Measurements from ENCODE around the gene GNB3. TPM values are rescaled to one million over a fixed set of nuclear protein-coding genes. Genes with fewer than 3 reads are reported as not detected.

Gene GNB3
- total and polyA plus RNA-seq, 8 donors = 0.87 to 11.1 (median 2.7) TPM; not detected in 1

GRCh38 chr12:6849976-6850560, 9.3 kb downstream of the GNB3 start:
- no peak for DNase-seq
- H3K27ac ChIP-seq = no peak overlapping the region
- TF ChIP-seq POLR2AphosphoS5 (IDR thresholded peaks at IDR 0.05) (no peak), POLR2A (IDR thresholded peaks at IDR 0.05) (no peak), EP300 (IDR thresholded peaks at IDR 0.05) (no peak)
- TF ChIP-seq, protein P1, sequence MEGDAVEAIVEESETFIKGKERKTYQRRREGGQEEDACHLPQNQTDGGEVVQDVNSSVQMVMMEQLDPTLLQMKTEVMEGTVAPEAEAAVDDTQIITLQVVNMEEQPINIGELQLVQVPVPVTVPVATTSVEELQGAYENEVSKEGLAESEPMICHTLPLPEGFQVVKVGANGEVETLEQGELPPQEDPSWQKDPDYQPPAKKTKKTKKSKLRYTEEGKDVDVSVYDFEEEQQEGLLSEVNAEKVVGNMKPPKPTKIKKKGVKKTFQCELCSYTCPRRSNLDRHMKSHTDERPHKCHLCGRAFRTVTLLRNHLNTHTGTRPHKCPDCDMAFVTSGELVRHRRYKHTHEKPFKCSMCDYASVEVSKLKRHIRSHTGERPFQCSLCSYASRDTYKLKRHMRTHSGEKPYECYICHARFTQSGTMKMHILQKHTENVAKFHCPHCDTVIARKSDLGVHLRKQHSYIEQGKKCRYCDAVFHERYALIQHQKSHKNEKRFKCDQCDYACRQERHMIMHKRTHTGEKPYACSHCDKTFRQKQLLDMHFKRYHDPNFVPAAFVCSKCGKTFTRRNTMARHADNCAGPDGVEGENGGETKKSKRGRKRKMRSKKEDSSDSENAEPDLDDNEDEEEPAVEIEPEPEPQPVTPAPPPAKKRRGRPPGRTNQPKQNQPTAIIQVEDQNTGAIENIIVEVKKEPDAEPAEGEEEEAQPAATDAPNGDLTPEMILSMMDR (IDR thresholded peaks at IDR 0.05) = no peak
- no peaks in the 10 kb centered on the region for H3K9me3 ChIP-seq
- H3K36me3 ChIP-seq = peaks cover 0 to 43% (median 35%) of the 10 kb centered on the region in 4 donors
- WGBS, 5 donors = 75 to 84% (median 79%) methylated on average over 10 of the region's 10 CpGs
- peaks cover 9 to 37% (median 25%) of the 10 kb centered on the region in 4 donors for H3K4me1 ChIP-seq
- intact Hi-C loops (cut with DNase I; ENCODE audit: low total_unique reads) = no loop called here
- H3K4me3 ChIP-seq = peak overlapping the region in 1 of 4 donors; percentile 84
- H3K27me3 ChIP-seq = no peaks in the 10 kb centered on the region

GRCh38 chr12:6850796-6851152, 10.0 kb downstream of the GNB3 start:
- intact Hi-C loops (cut with DNase I; ENCODE audit: low total_unique reads) = no loop called here
- H3K27me3 ChIP-seq = no peaks in the 10 kb centered on the region
- peaks cover 9 to 37% (median 25%) of the 10 kb centered on the region in 4 donors for H3K4me1 ChIP-seq
- 24 to 39% (median 35%) methylated on average over 16 of the region's 16 CpGs for WGBS, 5 donors
- no peak for DNase-seq
- H3K36me3 ChIP-seq = peaks cover 5 to 43% (median 35%) of the 10 kb centered on the region in 4 donors
- H3K27ac ChIP-seq = peak overlapping the region in 4 of 5 donors; percentile 88 to 96 (median 94)
- H3K9me3 ChIP-seq = no peaks in the 10 kb centered on the region
- peak overlapping the region; percentile 66 to 84 (median 66) for H3K4me3 ChIP-seq
- no peak for TF ChIP-seq POLR2AphosphoS5 (IDR thresholded peaks at IDR 0.05)
- TF ChIP-seq, protein P1 (IDR thresholded peaks at IDR 0.05) = no peak
- TF ChIP-seq EP300 (IDR thresholded peaks at IDR 0.05) = no peak
- TF ChIP-seq POLR2A (IDR thresholded peaks at IDR 0.05) = no peak

DNA sequence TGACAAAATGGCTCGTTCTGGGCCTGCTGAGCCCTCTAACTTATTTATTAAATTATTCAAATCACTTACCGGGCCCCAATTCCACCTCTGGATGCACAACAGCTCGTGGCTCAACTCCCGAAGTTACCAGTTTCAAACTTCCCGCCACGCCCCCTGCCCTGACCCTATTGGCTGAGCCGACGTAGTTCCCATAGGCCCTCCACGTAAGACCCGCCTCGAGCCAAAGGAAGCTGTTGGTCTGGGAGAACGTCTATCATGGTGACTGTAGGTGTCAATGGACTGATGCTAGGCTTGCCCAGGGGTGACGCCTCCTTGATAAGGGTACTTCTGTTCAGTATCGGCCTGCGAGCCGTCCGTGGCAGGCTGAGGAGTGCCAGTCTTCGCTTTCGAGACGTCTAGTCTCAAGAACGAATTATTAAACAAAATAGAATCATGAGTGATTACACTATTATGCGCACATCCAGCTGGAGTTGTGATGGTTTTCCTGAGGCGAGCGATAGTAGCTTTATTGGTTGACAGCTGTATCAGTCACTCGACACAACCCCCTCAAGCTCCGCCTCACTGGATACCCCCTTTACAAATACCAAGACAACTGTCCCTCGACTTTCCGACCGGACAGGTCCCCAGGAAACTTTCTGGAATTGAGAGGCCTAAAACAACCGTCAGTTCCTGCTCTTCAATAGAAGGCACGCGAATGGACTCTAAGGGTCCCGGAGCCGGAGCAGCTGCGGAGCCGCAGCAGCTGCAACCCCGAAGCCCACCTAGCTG, 10.6 kb downstream of the GNB3 start, which contains the start of gene CDCA3:
CDCA3 (minus strand) TSS at position 134 of the 768 bp plus-strand sequence. CDS start 334 bp downstream, outside the sequence.
- Histone ChIP-seq H3K36me3 (peaks cover 11 to 43% (median 35%) of the 10 kb centered on the region in 4 donors), H3K27ac (peak within 1 kb of the TSS; percentile 88 to 96 (median 95)), H3K4me3 (peak within 1 kb of the TSS; percentile 66 to 84 (median 66)), H3K4me1 (peaks cover 9 to 37% (median 25%) of the 10 kb centered on the region in 4 donors), H3K27me3 (no peaks in the 10 kb centered on the region), H3K9me3 (no peaks in the 10 kb centered on the region)
- intact Hi-C loops (cut with DNase I; ENCODE audit: low total_unique reads) = no loop called here
- DNase-seq = peak; percentile 98 to 99
- 0 to 1% (median 0%) methylated on average over 37 of the region's 37 CpGs for WGBS, 5 donors
- TF ChIP-seq, protein P1 (IDR thresholded peaks at IDR 0.05) = no peak
- TF ChIP-seq POLR2AphosphoS5 (IDR thresholded peaks at IDR 0.05) (peak; percentile 80 to 99 (median 99)), POLR2A (IDR thresholded peaks at IDR 0.05) (peak in 2 of 4 donors; percentile 83 to 92), EP300 (IDR thresholded peaks at IDR 0.05) (no peak)

GRCh38 chr12:6851921-6852650, 11.4 kb downstream of the GNB3 start, which contains the start of gene USP5:
Gene USP5, plus strand, starts transcription at chr12:6852150. Its CDS starts 30 bp downstream, at chr12:6852180.
- peak within 1 kb of the TSS; percentile 66 to 84 (median 66) for H3K4me3 ChIP-seq
- intact Hi-C loops (cut with DNase I; ENCODE audit: low total_unique reads) = no loop called here
- no peaks in the 10 kb centered on the region for H3K27me3 ChIP-seq
- H3K4me1 ChIP-seq = peaks cover 9 to 37% (median 25%) of the 10 kb centered on the region in 4 donors
- DNase-seq = peak; percentile 99 to 100
- H3K9me3 ChIP-seq = no peaks in the 10 kb centered on the region
- TF ChIP-seq EP300 (IDR thresholded peaks at IDR 0.05) (no peak), POLR2AphosphoS5 (IDR thresholded peaks at IDR 0.05) (peak in 2 of 3 donors; percentile 80 to 92), POLR2A (IDR thresholded peaks at IDR 0.05) (no peak)
- TF ChIP-seq, protein P1 (IDR thresholded peaks at IDR 0.05) = peak in 1 of 7 experiments; percentile 25
- peak within 1 kb of the TSS; percentile 88 to 96 (median 95) for H3K27ac ChIP-seq
- WGBS, 5 donors = 0 to 1% (median 0%) methylated on average over 39 to 65 of the region's 65 CpGs
- peaks cover 18 to 43% (median 35%) of the 10 kb centered on the region in 4 donors for H3K36me3 ChIP-seq

Measured in stomach (tissue), 9 donors.